Keratinocyte (primary cell): Measurements from ENCODE around the gene CDYL.

Experiments used
- CTCF ChIP-seq, 3 experiments: IDR thresholded peaks in 1 of 3; conservative IDR thresholded peaks in 1 of 3; optimal IDR thresholded peaks in 1 of 3; 2 replicates in 2 of 3; 3 replicates in 1 of 3; pipeline versions ENCODE3 to v1.5.1; 2011; ENCODE audit warnings: low read length in 3 of 3, mild to moderate bottlenecking in 3 of 3, moderate library complexity in 2 of 3, control low read depth in 1 of 3, inconsistent platforms in 1 of 3; ENCODE audit not compliant: insufficient read depth in 2 of 3; ENCODE audit errors: extremely low read depth in 1 of 3
- EZH2 ChIP-seq: IDR thresholded peaks from one replicate; pipeline ENCODE4 v1.6.1; 2012; ENCODE audit warnings: inconsistent platforms, mild to moderate bottlenecking, low read length, moderate library complexity

GRCh38 chr6:4937414-4937813 lies 161.2 kb downstream of the CDYL start:
- TF ChIP-seq CTCF (optimal IDR thresholded peaks at IDR 0.05 in 1 of 3, IDR thresholded peaks at IDR 0.05 in 1 of 3, conservative IDR thresholded peaks at IDR 0.05 in 1 of 3; ENCODE audit: extremely low read depth in 1 of 3, insufficient read depth in 2 of 3, low read length in 3 of 3): no peak
- no peak for TF ChIP-seq EZH2
